GM12878 (cell line): Measurements from ENCODE around the gene PGLYRP1. TPM values are rescaled to one million over a fixed set of nuclear protein-coding genes. Genes with fewer than 3 reads are reported as not detected.

ENCODE experiments used
- ATAC-seq: fragments of 200-7000 bp; cut with Tn5 transposase; 3 replicates; pipeline ENCODE4 v1.9.1; 2020; ENCODE audit warnings: mild to moderate bottlenecking, moderate library complexity
- BruUV-seq: library from RNA; stranded (reverse); fragments of 400-500 nt; replicated peaks from 2 replicates; lab custom pipeline; 2021; lab: Mats Ljungman, UMichigan
- CTCF ChIA-PET: fragments of 300-600 bp; sonication (Branson Sonifier 250); formaldehyde crosslinking; extraction: SDS; loops from one replicate; lab custom pipeline; 2021; ENCODE audit warnings: inconsistent platforms; lab: Yijun Ruan, JAX
- POLR2A ChIA-PET: fragments of 350-600 bp; formaldehyde crosslinking; extraction: SDS; loops from one replicate; lab custom pipeline; 2021; ENCODE audit warnings: inconsistent platforms; lab: Charles Lee
- RAD21 ChIA-PET: fragments of 300-600 bp; sonication (Branson Sonifier 250); formaldehyde crosslinking; loops from one replicate; lab custom pipeline; 2023; ENCODE audit warnings: antibody characterized with exemption; ENCODE audit not compliant: unreplicated experiment; lab: Charles Lee
- SMC1A ChIA-PET: fragments of 300-600 bp; sonication (Branson Sonifier 250); formaldehyde crosslinking; loops from one replicate; lab custom pipeline; 2023; ENCODE audit not compliant: unreplicated experiment, uncharacterized antibody; lab: Charles Lee
- DNase-seq: peaks from one replicate; pipeline ENCODE4 v3.0.0-alpha.2; 2011; ENCODE audit warnings: low read depth, low spot score
- FAIRE-seq: peaks from 3 replicates; lab custom pipeline; 2011; peaks lifted over from hg19 to GRCh38; lab: Jason Lieb, UNC
- H2AFZ ChIP-seq: 2 replicates; pipeline ENCODE4 v1.6.0; 2011; ENCODE audit warnings: low read depth, low read length, control low read depth; ENCODE audit not compliant: control insufficient read depth
- H3K27ac ChIP-seq: 2 replicates; pipeline ENCODE4 v1.5.1; 2011; ENCODE audit warnings: control low read depth; ENCODE audit not compliant: control insufficient read depth, insufficient read depth
- H3K27me3 ChIP-seq, 2 experiments: replicated peaks in 1 of 2; 2 replicates each; pipeline versions ENCODE4 v1.6.0 to v1.6.1; 2011; ENCODE audit warnings: low read length in 1 of 2; ENCODE audit not compliant: control insufficient read depth in 2 of 2, insufficient read depth in 2 of 2
- H3K36me3 ChIP-seq, 2 experiments: 2 replicates each; pipeline ENCODE4 v1.5.1; 2011; ENCODE audit warnings: low read length in 1 of 2; ENCODE audit not compliant: control insufficient read depth in 2 of 2, insufficient read depth in 2 of 2
- H3K4me1 ChIP-seq: 2 replicates; pipeline ENCODE4 v1.6.1; 2011; ENCODE audit warnings: mild to moderate bottlenecking, low read length, moderate library complexity, mixed read lengths; ENCODE audit not compliant: control insufficient read depth, insufficient read depth
- H3K4me2 ChIP-seq: 2 replicates; pipeline ENCODE4 v1.6.0; 2011; ENCODE audit warnings: control low read depth; ENCODE audit not compliant: control insufficient read depth, insufficient read depth
- H3K4me3 ChIP-seq: fragments of 200-600 bp; sonication (generic); 2 replicates; pipeline ENCODE4 v1.5.1; 2016
- H3K79me2 ChIP-seq: 2 replicates; pipeline ENCODE4 v1.6.0; 2011; ENCODE audit warnings: low read length; ENCODE audit not compliant: control insufficient read depth, insufficient read depth
- H3K9ac ChIP-seq: 2 replicates; pipeline ENCODE4 v1.8.0; 2011; ENCODE audit warnings: low read length, control low read depth, mixed read lengths; ENCODE audit not compliant: control insufficient read depth, insufficient read depth
- H3K9me3 ChIP-seq: replicated peaks from 3 replicates; pipeline ENCODE4 v1.5.1; 2011; ENCODE audit warnings: mild to moderate bottlenecking, low read length; ENCODE audit not compliant: control insufficient read depth, insufficient read depth
- H4K20me1 ChIP-seq: 2 replicates; pipeline ENCODE4 v1.6.0; 2011; ENCODE audit not compliant: control insufficient read depth, insufficient read depth
- BCL3 ChIP-seq: IDR thresholded peaks from 2 replicates; pipeline ENCODE4 v1.6.1; 2011; ENCODE audit warnings: borderline replicate concordance, low read depth, mild to moderate bottlenecking, moderate library complexity, low read length; ENCODE audit not compliant: insufficient read depth, poor library complexity, severe bottlenecking
- GABPA ChIP-seq: IDR thresholded peaks from 2 replicates; pipeline ENCODE4 v1.6.1; 2014; ENCODE audit warnings: antibody characterized with exemption, low read depth, mild to moderate bottlenecking, inconsistent platforms
- TARDBP ChIP-seq: IDR thresholded peaks from 2 replicates; pipeline ENCODE4 v1.6.1; 2016; ENCODE audit warnings: borderline replicate concordance
- WGBS: methylation state at CpG from one replicate; pipeline ENCODE4 v1.1.6; 2016; ENCODE audit warnings: low lambda C conversion rate; ENCODE audit not compliant: insufficient replicate concordance, insufficient coverage; ENCODE audit errors: missing lambda C conversion rate; 5-methylcytosine and 5-hydroxymethylcytosine counted together
- in situ Hi-C: fragments of 300-500 bp; cut with MboI; formaldehyde crosslinking; loops from 9 replicates; pipeline ENCODE4 v1.14.3; 2018; ENCODE audit warnings: mixed read lengths
- intact Hi-C: fragments of 100-400 bp; cut with micrococcal nuclease; formaldehyde crosslinking; loops from one replicate; pipeline ENCODE4 v1.14.2; 2022; ENCODE audit not compliant: unreplicated experiment
- microRNA counts: library from miRNA; unstranded; fragments of <30 nt; microRNA quantifications from one replicate; lab custom pipeline; 2016
- microRNA-seq: library from miRNA; unstranded; fragments of <30 nt; microRNA quantifications from one replicate; pipeline ENCODE4, GENCODE V29; 2018
- polyA plus RNA-seq, 11 experiments: library from polyadenylated mRNA; depleted of rRNA in 4 of 11; unstranded in 6 of 11; stranded (reverse) in 5 of 11; fragments of >200 nt; fragmentation: Nextera tagmentation in 4 of 11; fragmentation: Illumina TruSeq in 1 of 11; extraction: Ambion mirVana in 4 of 11; extraction: Trizol in 1 of 11; gene quantifications; 1 replicate in 1 of 11; 2 replicates in 10 of 11; pipeline versions ENCODE4 v1.2.1 to v1.2.3, GENCODE V29; 2011 to 2016; ENCODE audit warnings: inconsistent platforms in 2 of 11, missing spikeins in 2 of 11, low read depth in 1 of 11
- small RNA-seq: library from RNA; depleted of rRNA; stranded (forward); fragments of <200 nt; gene quantifications from one replicate; pipeline ENCODE3, GENCODE V24; 2014
- total RNA-seq, 4 experiments: library from RNA; depleted of rRNA in 3 of 4; stranded (reverse); fragments of >200 nt in 3 of 4; fragmentation: Illumina TruSeq in 1 of 4; extraction: Trizol in 1 of 4; gene quantifications; 2 replicates each; pipeline versions ENCODE4 v1.2.1 to v1.2.3, GENCODE V29; 2013 to 2021

PGLYRP1 gene
- total and polyA plus RNA-seq, 10 of the 15 experiments (the other 5 are each of a cell fraction or from before 2014, with no cell fraction given): 0.30 TPM; not detected in 9

GRCh38 chr19:45969676-45970075 is 53.2 kb downstream of the PGLYRP1 start:
- Histone ChIP-seq H4K20me1 (no peaks in the 10 kb centered on the region), H3K27ac (no peak overlapping the region), H3K9ac (no peak overlapping the region), H3K79me2 (no peaks in the 10 kb centered on the region), H3K27me3 (peaks cover 0 to 11% of the 10 kb centered on the region in 2 experiments; a peak in 3 of 4 replicates), H3K4me1 (no peaks in the 10 kb centered on the region), H3K36me3 (no peaks in the 10 kb centered on the region), H3K4me3 (no peak overlapping the region), H3K9me3 (no peaks in the 10 kb centered on the region), H2AFZ (no peak overlapping the region), H3K4me2 (no peak overlapping the region)
- in situ Hi-C loops (no loop called here), intact Hi-C loops (no loop called here)
- no peak for DNase-seq
- BruUV-seq: no TSS peak
- RAD21 ChIA-PET: no interaction called here
- 23% methylated on average over 5 of the region's 5 CpGs for WGBS
- SMC1A ChIA-PET: no interaction called here
- CTCF ChIA-PET: no interaction called here
- FAIRE-seq: no peak
- ATAC-seq: no peak
- no peak for TF ChIP-seq GABPA
- TF ChIP-seq BCL3: no peak
- no peak for TF ChIP-seq TARDBP
- POLR2A ChIA-PET: no interaction called here

MicroRNAs within 50 kb of the gene (microRNA counts, 767-probe panel; counts per million panel counts)
- microRNA hsa-miR-769-3p (lab: Ali Mortazavi, UCI) (1,512 counts per million, percentile 58 among the panel's probes with 10 or more counts), microRNA hsa-miR-769-5p (lab: Ali Mortazavi, UCI) (1,244 counts per million, percentile 41 among the panel's probes with 10 or more counts)

Small RNAs within 50 kb of the gene (microRNA-seq; reads per million reads assigned to microRNA genes)
- gene MIR769: 254 reads per million, percentile 81 among the genes with 10 or more reads in this experiment

Small RNAs within 50 kb of the gene (small RNA-seq; reads per million reads assigned to genes)
- 1,013 reads per million, percentile 100 among the genes with 10 or more reads in this experiment for gene MIR769

Other genes with a start within 250 kb of the PGLYRP1 start
Only the 7 nearest of the 14 such genes appear.
- gene MYPOP, start 120.4 kb downstream of the PGLYRP1 start, total RNA-seq (2014; rRNA removed): 1.7 and 2.1 TPM in 2 replicates
- gene MYPOP, start 120.4 kb downstream of the PGLYRP1 start, total RNA-seq (2014; rRNA removed; fragmentation: Illumina TruSeq; extraction: Trizol): 1.1 and 1.2 TPM in 2 replicates
- 9.4 TPM in 2 replicates for gene MYPOP, start 120.4 kb downstream of the PGLYRP1 start, total RNA-seq (2021)
- 0.52 and 1.1 TPM in 2 replicates for gene MYPOP, start 120.4 kb downstream of the PGLYRP1 start, polyA plus RNA-seq (2011; rRNA removed)
- gene MYPOP, start 120.4 kb downstream of the PGLYRP1 start, polyA plus RNA-seq (2014; fragmentation: Illumina TruSeq; extraction: Trizol): 0.92 and 2.3 TPM in 2 replicates
- 1 to 10 TPM in 1 of 2 experiments, under 1 TPM in 1; 0.47 to 1.7 TPM for gene MYPOP, start 120.4 kb downstream of the PGLYRP1 start, polyA plus RNA-seq (2014; fragmentation: Nextera tagmentation; extraction: Ambion mirVana)
- 4.6 and 5.8 TPM in 2 replicates for gene MYPOP, start 120.4 kb downstream of the PGLYRP1 start, polyA plus RNA-seq (2014; rRNA removed)
- 1 to 10 TPM in 1 of 2 experiments, under 1 TPM in 1; 0.70 to 1.1 TPM for gene MYPOP, start 120.4 kb downstream of the PGLYRP1 start, polyA plus RNA-seq (2016; fragmentation: Nextera tagmentation; extraction: Ambion mirVana)
- gene NANOS2, start 108.3 kb downstream of the PGLYRP1 start, total RNA-seq (2014; rRNA removed): not detected in 2 replicates
- gene NANOS2, start 108.3 kb downstream of the PGLYRP1 start, total RNA-seq (2014; rRNA removed; fragmentation: Illumina TruSeq; extraction: Trizol): not detected in 2 replicates
- not detected in 2 replicates for gene NANOS2, start 108.3 kb downstream of the PGLYRP1 start, total RNA-seq (2021)
- not detected in 2 replicates for gene NANOS2, start 108.3 kb downstream of the PGLYRP1 start, polyA plus RNA-seq (2011; rRNA removed)
- not detected in 2 replicates for gene NANOS2, start 108.3 kb downstream of the PGLYRP1 start, polyA plus RNA-seq (2014; fragmentation: Illumina TruSeq; extraction: Trizol)
- not detected for gene NANOS2, start 108.3 kb downstream of the PGLYRP1 start, polyA plus RNA-seq (2014; fragmentation: Nextera tagmentation; extraction: Ambion mirVana)
- gene NANOS2, start 108.3 kb downstream of the PGLYRP1 start, polyA plus RNA-seq (2014; rRNA removed): 0.04 TPM in 1 of 2 replicates, not detected in the other
- gene NANOS2, start 108.3 kb downstream of the PGLYRP1 start, polyA plus RNA-seq (2016; fragmentation: Nextera tagmentation; extraction: Ambion mirVana): not detected
- not detected in 2 replicates for gene NOVA2, start 49.2 kb downstream of the PGLYRP1 start, total RNA-seq (2014; rRNA removed)
- gene NOVA2, start 49.2 kb downstream of the PGLYRP1 start, total RNA-seq (2014; rRNA removed; fragmentation: Illumina TruSeq; extraction: Trizol): under 0.01 TPM in 1 of 2 replicates, not detected in the other
- gene NOVA2, start 49.2 kb downstream of the PGLYRP1 start, total RNA-seq (2021): 0.03 and 0.44 TPM in 2 replicates
- not detected in 2 replicates for gene NOVA2, start 49.2 kb downstream of the PGLYRP1 start, polyA plus RNA-seq (2011; rRNA removed)
- gene NOVA2, start 49.2 kb downstream of the PGLYRP1 start, polyA plus RNA-seq (2014; fragmentation: Illumina TruSeq; extraction: Trizol): 0.03 TPM in 2 replicates
- gene NOVA2, start 49.2 kb downstream of the PGLYRP1 start, polyA plus RNA-seq (2014; fragmentation: Nextera tagmentation; extraction: Ambion mirVana): under 1 TPM in 1 of 2 experiments, not detected in 1; under 0.01 TPM
- 0.05 TPM in 1 of 2 replicates, not detected in the other for gene NOVA2, start 49.2 kb downstream of the PGLYRP1 start, polyA plus RNA-seq (2014; rRNA removed)
- under 1 TPM in 1 of 2 experiments, not detected in 1; 0.03 TPM for gene NOVA2, start 49.2 kb downstream of the PGLYRP1 start, polyA plus RNA-seq (2016; fragmentation: Nextera tagmentation; extraction: Ambion mirVana)
- gene CCDC61, start 27.6 kb downstream of the PGLYRP1 start, total RNA-seq (2014; rRNA removed): 15.7 and 16.3 TPM in 2 replicates
- gene CCDC61, start 27.6 kb downstream of the PGLYRP1 start, total RNA-seq (2014; rRNA removed; fragmentation: Illumina TruSeq; extraction: Trizol): 7.5 and 8.3 TPM in 2 replicates
- 27.1 and 27.3 TPM in 2 replicates for gene CCDC61, start 27.6 kb downstream of the PGLYRP1 start, total RNA-seq (2021)
- 5.4 and 11.5 TPM in 2 replicates for gene CCDC61, start 27.6 kb downstream of the PGLYRP1 start, polyA plus RNA-seq (2011; rRNA removed)
- gene CCDC61, start 27.6 kb downstream of the PGLYRP1 start, polyA plus RNA-seq (2014; fragmentation: Illumina TruSeq; extraction: Trizol): 1.1 and 8.3 TPM in 2 replicates
- gene CCDC61, start 27.6 kb downstream of the PGLYRP1 start, polyA plus RNA-seq (2014; fragmentation: Nextera tagmentation; extraction: Ambion mirVana): under 1 TPM; 0.27 to 0.95 TPM
- gene CCDC61, start 27.6 kb downstream of the PGLYRP1 start, polyA plus RNA-seq (2014; rRNA removed): 21.5 and 22.9 TPM in 2 replicates
- 1 to 10 TPM; 1.7 to 9.1 TPM for gene CCDC61, start 27.6 kb downstream of the PGLYRP1 start, polyA plus RNA-seq (2016; fragmentation: Nextera tagmentation; extraction: Ambion mirVana)
- gene IGFL4, start 17.9 kb upstream of the PGLYRP1 start, total RNA-seq (2014; rRNA removed): not detected in 2 replicates
- gene IGFL4, start 17.9 kb upstream of the PGLYRP1 start, total RNA-seq (2014; rRNA removed; fragmentation: Illumina TruSeq; extraction: Trizol): not detected in 2 replicates
- not detected in 2 replicates for gene IGFL4, start 17.9 kb upstream of the PGLYRP1 start, total RNA-seq (2021)
- not detected in 2 replicates for gene IGFL4, start 17.9 kb upstream of the PGLYRP1 start, polyA plus RNA-seq (2011; rRNA removed)
- gene IGFL4, start 17.9 kb upstream of the PGLYRP1 start, polyA plus RNA-seq (2014; fragmentation: Illumina TruSeq; extraction: Trizol): not detected in 2 replicates
- not detected for gene IGFL4, start 17.9 kb upstream of the PGLYRP1 start, polyA plus RNA-seq (2014; fragmentation: Nextera tagmentation; extraction: Ambion mirVana)
- not detected in 2 replicates for gene IGFL4, start 17.9 kb upstream of the PGLYRP1 start, polyA plus RNA-seq (2014; rRNA removed)
- gene IGFL4, start 17.9 kb upstream of the PGLYRP1 start, polyA plus RNA-seq (2016; fragmentation: Nextera tagmentation; extraction: Ambion mirVana): not detected
- gene IGFL3, start 101.6 kb upstream of the PGLYRP1 start, total RNA-seq (2014; rRNA removed): not detected in 2 replicates
- not detected in 2 replicates for gene IGFL3, start 101.6 kb upstream of the PGLYRP1 start, total RNA-seq (2014; rRNA removed; fragmentation: Illumina TruSeq; extraction: Trizol)
- gene IGFL3, start 101.6 kb upstream of the PGLYRP1 start, total RNA-seq (2021): not detected in 2 replicates
- gene IGFL3, start 101.6 kb upstream of the PGLYRP1 start, polyA plus RNA-seq (2011; rRNA removed): not detected in 2 replicates
- gene IGFL3, start 101.6 kb upstream of the PGLYRP1 start, polyA plus RNA-seq (2014; fragmentation: Illumina TruSeq; extraction: Trizol): not detected in 2 replicates
- gene IGFL3, start 101.6 kb upstream of the PGLYRP1 start, polyA plus RNA-seq (2014; fragmentation: Nextera tagmentation; extraction: Ambion mirVana): not detected
- not detected in 2 replicates for gene IGFL3, start 101.6 kb upstream of the PGLYRP1 start, polyA plus RNA-seq (2014; rRNA removed)
- gene IGFL3, start 101.6 kb upstream of the PGLYRP1 start, polyA plus RNA-seq (2016; fragmentation: Nextera tagmentation; extraction: Ambion mirVana): not detected
- gene IGFL2, start 125.2 kb upstream of the PGLYRP1 start, total RNA-seq (2014; rRNA removed): not detected in 2 replicates
- gene IGFL2, start 125.2 kb upstream of the PGLYRP1 start, total RNA-seq (2014; rRNA removed; fragmentation: Illumina TruSeq; extraction: Trizol): not detected in 2 replicates
- not detected in 2 replicates for gene IGFL2, start 125.2 kb upstream of the PGLYRP1 start, total RNA-seq (2021)
- 0.19 and 0.37 TPM in 2 replicates for gene IGFL2, start 125.2 kb upstream of the PGLYRP1 start, polyA plus RNA-seq (2011; rRNA removed)
- not detected in 2 replicates for gene IGFL2, start 125.2 kb upstream of the PGLYRP1 start, polyA plus RNA-seq (2014; fragmentation: Illumina TruSeq; extraction: Trizol)
- not detected for gene IGFL2, start 125.2 kb upstream of the PGLYRP1 start, polyA plus RNA-seq (2014; fragmentation: Nextera tagmentation; extraction: Ambion mirVana)
- gene IGFL2, start 125.2 kb upstream of the PGLYRP1 start, polyA plus RNA-seq (2014; rRNA removed): not detected in 2 replicates
- gene IGFL2, start 125.2 kb upstream of the PGLYRP1 start, polyA plus RNA-seq (2016; fragmentation: Nextera tagmentation; extraction: Ambion mirVana): not detected